ENCODE results near the gene IGSF8.

IGSF8 gene

GRCh38 chr1:160093624-160094290, 4.7 kb downstream of the IGSF8 start:
- no peak overlapping the region for H3K4me3 ChIP-seq (replicated peaks in 1 of 2; ENCODE audit: low read depth in 2 of 2, low read length in 2 of 2)
- no peak for DNase-seq (ENCODE audit: low read depth in 2 of 2)
- no peak for TF ChIP-seq CTCF (IDR thresholded peaks at IDR 0.05; ENCODE audit: low read depth, low read length)

- TF ChIP-seq CTCF (IDR thresholded peaks at IDR 0.05; ENCODE audit: low read depth, low read length), result no peak
- H3K4me3 ChIP-seq (replicated peaks in 1 of 2; ENCODE audit: low read depth in 2 of 2, low read length in 2 of 2), result no peak overlapping the region
- DNase-seq (ENCODE audit: low read depth in 2 of 2), result no peak
Measured at GRCh38 chr1:160093069-160093395, 5.4 kb downstream of the IGSF8 start.

- no peak overlapping the region for H3K4me3 ChIP-seq (replicated peaks in 1 of 2; ENCODE audit: low read depth in 2 of 2, low read length in 2 of 2)
- no peak for TF ChIP-seq CTCF (IDR thresholded peaks at IDR 0.05; ENCODE audit: low read depth, low read length)
- DNase-seq (ENCODE audit: low read depth in 2 of 2), result no peak
Measured at GRCh38 chr1:160092366-160093068, 5.9 kb downstream of the IGSF8 start.

GRCh38 chr1:160091666-160092223, 6.7 kb downstream of the IGSF8 start:
- H3K4me3 ChIP-seq (replicated peaks in 1 of 2; ENCODE audit: low read depth in 2 of 2, low read length in 2 of 2), result no peak overlapping the region
- DNase-seq (ENCODE audit: low read depth in 2 of 2), result no peak
- TF ChIP-seq CTCF (IDR thresholded peaks at IDR 0.05; ENCODE audit: low read depth, low read length), result no peak

GRCh38 chr1:160090760-160091159, 7.7 kb downstream of the IGSF8 start:
- H3K4me3 ChIP-seq (replicated peaks in 1 of 2; ENCODE audit: low read depth in 2 of 2, low read length in 2 of 2), result no peak overlapping the region
- no peak for TF ChIP-seq CTCF (IDR thresholded peaks at IDR 0.05; ENCODE audit: low read depth, low read length)

GRCh38 chr1:160089883-160090282, 8.5 kb downstream of the IGSF8 start:
- H3K4me3 ChIP-seq (replicated peaks in 1 of 2; ENCODE audit: low read depth in 2 of 2, low read length in 2 of 2), result no peak overlapping the region
- no peak for DNase-seq (ENCODE audit: low read depth in 2 of 2)
- no peak for TF ChIP-seq CTCF (IDR thresholded peaks at IDR 0.05; ENCODE audit: low read depth, low read length)

More at GRCh38 chr1:160090760-160091159, 7.7 kb downstream of the IGSF8 start:
- DNase-seq (ENCODE audit: low read depth in 2 of 2), result no peak

Data from cardiac fibroblast (primary cell).